ENCODE results near the gene STEAP4. TPM values are rescaled to one million over a fixed set of nuclear protein-coding genes. Genes with fewer than 3 reads are reported as not detected.
"Not testable (repeated sequence)": the region's sequence is repeated elsewhere in the genome, so short reads cannot be mapped to it uniquely, and the experiment has no call there.

STEAP4 gene
- total and polyA plus RNA-seq, 8 donors: 3.3 to 149 (median 14.6) TPM

DNA sequence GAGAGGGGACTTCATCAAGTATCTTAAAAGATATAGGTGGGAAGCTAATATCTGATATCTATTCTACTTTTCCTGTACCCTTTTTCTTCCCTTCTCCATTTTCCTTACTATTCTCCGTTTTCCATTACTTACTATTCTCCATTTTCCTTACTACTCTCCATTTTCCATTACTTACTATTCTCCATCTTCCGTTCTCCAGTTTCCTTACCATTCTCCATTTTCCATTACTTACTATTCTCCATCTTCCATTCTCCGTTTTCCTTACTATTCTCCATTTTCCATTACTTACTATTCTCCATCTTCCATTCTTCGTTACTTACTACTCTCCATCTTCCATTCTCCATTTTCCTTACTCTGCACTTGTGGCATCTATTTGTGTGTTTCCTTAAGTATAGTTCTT, 39.3 kb downstream of the STEAP4 start:
- Histone ChIP-seq H3K4me1 (peaks cover 0 to 18% of the 10 kb centered on the region in 2 donors), H3K27me3 (no peaks in the 10 kb centered on the region), H3K9me3 (no peaks in the 10 kb centered on the region), H3K36me3 (no peaks in the 10 kb centered on the region), H3K4me3 (no peak overlapping the region), H3K27ac (peak overlapping the region in 1 of 2 donors; percentile 43)
- no peak for TF ChIP-seq CTCF (IDR thresholded peaks at IDR 0.05)
- ATAC-seq (no peak), DNase-seq (no peak)
- intact Hi-C loops (cut with DNase I): no loop called here

GRCh38 chr7:88264987-88265386, 41.7 kb downstream of the STEAP4 start:
- peaks cover 0 to 18% of the 10 kb centered on the region in 2 donors for H3K4me1 ChIP-seq
- H3K4me3 ChIP-seq; intact Hi-C loops (cut with DNase I); H3K9me3 ChIP-seq; H3K27ac ChIP-seq; DNase-seq; H3K27me3 ChIP-seq; H3K36me3 ChIP-seq; ATAC-seq: not testable (repeated sequence)

GRCh38 chr7:88262562-88262961, 44.1 kb downstream of the STEAP4 start:
- DNase-seq (no peak), ATAC-seq (no peak)
- intact Hi-C loops (cut with DNase I): no loop called here
- Histone ChIP-seq H3K27me3 (no peaks in the 10 kb centered on the region), H3K4me3 (no peak overlapping the region), H3K9me3 (no peaks in the 10 kb centered on the region), H3K4me1 (peaks cover 0 to 7% of the 10 kb centered on the region in 2 donors), H3K36me3 (no peaks in the 10 kb centered on the region), H3K27ac (no peak overlapping the region)
- no peak for TF ChIP-seq CTCF (IDR thresholded peaks at IDR 0.05)

- H3K27ac ChIP-seq: no peak overlapping the region
- DNase-seq: no peak
- H3K36me3 ChIP-seq: no peaks in the 10 kb centered on the region
- H3K27me3 ChIP-seq: no peaks in the 10 kb centered on the region
- H3K4me3 ChIP-seq: no peak overlapping the region
- no peak for TF ChIP-seq CTCF (IDR thresholded peaks at IDR 0.05)
- ATAC-seq: no peak
- H3K9me3 ChIP-seq: no peaks in the 10 kb centered on the region
- H3K4me1 ChIP-seq: peaks cover 0 to 13% of the 10 kb centered on the region in 2 donors
- intact Hi-C loops (cut with DNase I): no loop called here
Measured at GRCh38 chr7:88260719-88261118, 46.0 kb downstream of the STEAP4 start.

DNA sequence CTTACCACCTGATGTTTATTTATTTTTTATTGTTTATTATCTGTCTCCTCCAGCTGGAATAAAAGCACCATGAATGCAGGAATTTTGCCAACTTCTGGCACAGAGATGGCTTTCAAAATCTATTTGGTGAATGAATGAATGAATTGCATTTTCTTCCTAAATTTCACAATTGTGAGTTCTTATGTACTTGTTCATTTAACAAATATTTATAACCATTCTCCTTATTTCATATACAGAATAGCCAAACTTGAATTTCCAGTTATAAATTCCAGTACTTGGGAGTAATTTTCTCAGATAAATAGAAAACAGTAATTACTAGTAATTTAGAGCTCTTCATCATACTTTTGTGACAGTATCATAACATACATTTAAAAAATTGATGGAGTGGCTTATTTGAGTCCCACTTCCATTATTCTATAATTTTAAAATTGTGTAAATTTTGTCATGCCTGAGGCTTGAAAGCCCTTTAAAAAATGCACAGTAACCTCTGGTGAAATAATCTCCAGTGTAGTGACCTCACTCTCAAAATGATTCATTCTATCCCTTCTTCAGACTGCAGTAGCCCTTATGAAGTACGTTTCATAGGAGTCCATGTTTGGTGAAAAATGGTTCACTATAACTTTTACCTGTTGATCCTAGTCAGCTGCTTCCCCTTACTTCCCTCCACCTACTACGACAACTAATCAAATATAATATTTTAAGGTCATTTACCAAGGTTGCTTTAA, 46.9 kb downstream of the STEAP4 start:
- Histone ChIP-seq H3K9me3 (peaks cover 0 to 2% of the 10 kb centered on the region in 2 donors), H3K4me1 (peaks cover 0 to 10% of the 10 kb centered on the region in 2 donors), H3K27ac (no peak overlapping the region), H3K36me3 (no peaks in the 10 kb centered on the region), H3K27me3 (no peaks in the 10 kb centered on the region), H3K4me3 (no peak overlapping the region)
- no peak for TF ChIP-seq CTCF (IDR thresholded peaks at IDR 0.05)
- DNase-seq: no peak
- intact Hi-C loops (cut with DNase I): no loop called here
- peak; percentile 66 for ATAC-seq

- intact Hi-C loops (cut with DNase I); H3K4me3 ChIP-seq; H3K27me3 ChIP-seq; H3K27ac ChIP-seq; H3K36me3 ChIP-seq; H3K4me1 ChIP-seq; ATAC-seq; DNase-seq: not testable (repeated sequence)
- H3K9me3 ChIP-seq: peaks cover 0 to 16% of the 10 kb centered on the region in 2 donors
Measured at GRCh38 chr7:88258296-88258695, 48.4 kb downstream of the STEAP4 start.

Measured in left lung (tissue), 10 donors.